Fibroblast of upper back skin (primary cell): ENCODE data around the gene ZNF407.
A peak's percentile ranks its signal among the peaks of the same experiment; 100 is the strongest.

Experiments
- DNase-seq: peaks from one replicate; pipeline ENCODE4 v3.0.0-alpha.2; 2013

The ZNF407 gene

GRCh38 chr18:74836296-74837139, 238.8 kb downstream of the ZNF407 start:
- no peak for DNase-seq

GRCh38 chr18:74840492-74841167, 243.0 kb downstream of the ZNF407 start:
- peak; percentile 37 for DNase-seq

GRCh38 chr18:74841248-74841647, 243.6 kb downstream of the ZNF407 start:
- no peak for DNase-seq

GRCh38 chr18:74849301-74849700, 251.6 kb downstream of the ZNF407 start:
- DNase-seq, result no peak

- no peak for DNase-seq
These were observed 258.8 kb downstream of the ZNF407 start for GRCh38 chr18:74856434-74856833.

GRCh38 chr18:74856928-74857327, 259.3 kb downstream of the ZNF407 start:
- DNase-seq, result no peak

- DNase-seq, result no peak
These were observed 260.2 kb downstream of the ZNF407 start for GRCh38 chr18:74857901-74858300.

- DNase-seq, result peak; percentile 13
These were observed 263.5 kb downstream of the ZNF407 start for GRCh38 chr18:74861154-74861553.

GRCh38 chr18:74862094-74862493, 264.4 kb downstream of the ZNF407 start:
- DNase-seq, result no peak

GRCh38 chr18:74866577-74866976, 268.9 kb downstream of the ZNF407 start:
- no peak for DNase-seq

- DNase-seq, result no peak
These were observed 270.8 kb downstream of the ZNF407 start for GRCh38 chr18:74868461-74868860.

GRCh38 chr18:74869904-74870863, 272.5 kb downstream of the ZNF407 start:
- peak; percentile 1 for DNase-seq

GRCh38 chr18:74870950-74871349, 273.3 kb downstream of the ZNF407 start:
- no peak for DNase-seq

GRCh38 chr18:74873629-74874028, 276.0 kb downstream of the ZNF407 start:
- DNase-seq, result no peak

GRCh38 chr18:74874351-74874750, 276.7 kb downstream of the ZNF407 start:
- no peak for DNase-seq

GRCh38 chr18:74876630-74877243, 279.1 kb downstream of the ZNF407 start:
- no peak for DNase-seq

GRCh38 chr18:74878267-74878666, 280.6 kb downstream of the ZNF407 start:
- no peak for DNase-seq

GRCh38 chr18:74880706-74881278, 283.1 kb downstream of the ZNF407 start:
- DNase-seq, result no peak

- DNase-seq, result no peak
These were observed 294.5 kb downstream of the ZNF407 start for GRCh38 chr18:74892066-74892627.

- peak; percentile 42 for DNase-seq
These were observed 298.0 kb downstream of the ZNF407 start for GRCh38 chr18:74895686-74896085.

- no peak for DNase-seq
These were observed 298.8 kb downstream of the ZNF407 start for GRCh38 chr18:74896390-74896991.
